H9 (cell line): Measurements from ENCODE around the gene PROC. TPM values are rescaled to one million over a fixed set of nuclear protein-coding genes. Genes with fewer than 3 reads are reported as not detected.
A peak's percentile ranks its signal among the peaks of the same experiment; 100 is the strongest.

ENCODE experiments used
- DNase-seq: peaks from one replicate; pipeline ENCODE4 v3.0.0-alpha.2; 2017
- H2AFZ ChIP-seq: one replicate; pipeline ENCODE4 v1.6.1; 2013; ENCODE audit warnings: mild to moderate bottlenecking, low read length, control low read depth, moderate library complexity
- H2AK5ac ChIP-seq: 2 replicates; pipeline ENCODE4 v1.6.1; 2013; ENCODE audit warnings: low read length, control low read depth, mixed read lengths; ENCODE audit not compliant: insufficient read length
- H2BK120ac ChIP-seq: one replicate; pipeline ENCODE4 v1.6.1; 2013; ENCODE audit warnings: low read depth, mild to moderate bottlenecking, low read length, control low read depth, inconsistent platforms; ENCODE audit not compliant: poor library complexity, severe bottlenecking
- H2BK12ac ChIP-seq: 2 replicates; pipeline ENCODE4 v1.6.1; 2013; ENCODE audit warnings: low read length, control low read depth, mixed read lengths, low read depth; ENCODE audit not compliant: insufficient read length
- H2BK15ac ChIP-seq: 2 replicates; pipeline ENCODE4 v1.6.1; 2013; ENCODE audit warnings: low read depth, low read length, control low read depth
- H2BK20ac ChIP-seq: one replicate; pipeline ENCODE4 v1.6.1; 2013; ENCODE audit warnings: low read depth, mild to moderate bottlenecking, low read length, control low read depth, inconsistent platforms; ENCODE audit not compliant: poor library complexity, severe bottlenecking
- H2BK5ac ChIP-seq: 2 replicates; pipeline ENCODE4 v1.6.1; 2013; ENCODE audit warnings: low read length, control low read depth, mixed read lengths; ENCODE audit not compliant: insufficient read length
- H3K14ac ChIP-seq: 2 replicates; pipeline ENCODE4 v1.6.1; 2013; ENCODE audit warnings: low read length, control low read depth; ENCODE audit not compliant: insufficient read depth
- H3K18ac ChIP-seq: 2 replicates; pipeline ENCODE4 v1.6.1; 2013; ENCODE audit warnings: low read depth, mild to moderate bottlenecking, mixed read lengths, low read length, control low read depth; ENCODE audit not compliant: insufficient read length
- H3K23ac ChIP-seq: 2 replicates; pipeline ENCODE4 v1.6.1; 2013; ENCODE audit warnings: low read length, control low read depth, mixed read lengths, low read depth; ENCODE audit not compliant: insufficient read length
- H3K23me2 ChIP-seq: 2 replicates; pipeline ENCODE4 v1.6.1; 2013; ENCODE audit warnings: low read depth, mild to moderate bottlenecking, mixed read lengths, low read length, control low read depth; ENCODE audit not compliant: insufficient read length, poor library complexity, severe bottlenecking
- H3K27ac ChIP-seq: 2 replicates; pipeline ENCODE4 v1.5.1; 2013; ENCODE audit warnings: low read length, control low read depth, mixed read lengths, low read depth; ENCODE audit not compliant: insufficient read length
- H3K27me3 ChIP-seq: 2 replicates; pipeline ENCODE4 v1.6.1; 2013; ENCODE audit warnings: low read length, control low read depth, inconsistent platforms; ENCODE audit not compliant: insufficient read depth
- H3K4ac ChIP-seq: 2 replicates; pipeline ENCODE4 v1.6.1; 2013; ENCODE audit warnings: low read depth, mild to moderate bottlenecking, control low read depth, inconsistent platforms, low read length, moderate library complexity
- H3K4me1 ChIP-seq: 2 replicates; pipeline ENCODE4 v1.6.1; 2013; ENCODE audit warnings: low read length, control low read depth, inconsistent platforms; ENCODE audit not compliant: insufficient read depth
- H3K4me2 ChIP-seq: 2 replicates; pipeline ENCODE4 v1.6.1; 2013; ENCODE audit warnings: low read length, control low read depth, mixed read lengths; ENCODE audit not compliant: insufficient read length, insufficient read depth
- H3K56ac ChIP-seq: 2 replicates; pipeline ENCODE4 v1.6.1; 2013; ENCODE audit warnings: low read depth, mild to moderate bottlenecking, mixed read lengths, low read length, control low read depth; ENCODE audit not compliant: insufficient read length
- H3K79me1 ChIP-seq: 2 replicates; pipeline ENCODE4 v1.6.1; 2013; ENCODE audit warnings: low read depth, mild to moderate bottlenecking, moderate library complexity, low read length, control low read depth, inconsistent platforms; ENCODE audit not compliant: insufficient read depth, poor library complexity, severe bottlenecking
- H3K79me2 ChIP-seq: 2 replicates; pipeline ENCODE4 v1.6.1; 2013; ENCODE audit warnings: low read length, control low read depth, inconsistent platforms; ENCODE audit not compliant: insufficient read depth
- H3K9ac ChIP-seq: 2 replicates; pipeline ENCODE4 v1.6.1; 2013; ENCODE audit warnings: low read length, control low read depth, mixed read lengths; ENCODE audit not compliant: insufficient read length; ENCODE audit errors: extremely low read depth
- H3K9me3 ChIP-seq: one replicate; pipeline ENCODE4 v1.6.1; 2013; ENCODE audit warnings: low read depth, low read length, inconsistent platforms; ENCODE audit not compliant: control insufficient read depth
- H3T11ph ChIP-seq: one replicate; pipeline ENCODE4 v1.6.1; 2013; ENCODE audit warnings: mild to moderate bottlenecking, low read length, control low read depth, inconsistent platforms
- H4K20me1 ChIP-seq: one replicate; pipeline ENCODE4 v1.6.1; 2013; ENCODE audit not compliant: control insufficient read depth, insufficient read length, insufficient read depth
- H4K5ac ChIP-seq: 2 replicates; pipeline ENCODE4 v1.6.1; 2013; ENCODE audit warnings: low read depth, mild to moderate bottlenecking, mixed read lengths, low read length, control low read depth; ENCODE audit not compliant: insufficient read length
- H4K8ac ChIP-seq: replicated peaks from 2 replicates; pipeline ENCODE4 v1.6.1; 2013; ENCODE audit warnings: low read length, control low read depth, mixed read lengths, low read depth; ENCODE audit not compliant: insufficient read length
- H4K91ac ChIP-seq: 2 replicates; pipeline ENCODE4 v1.6.1; 2013; ENCODE audit warnings: low read depth, mild to moderate bottlenecking, moderate library complexity, mixed read lengths, low read length, control low read depth; ENCODE audit not compliant: insufficient read length
- H3K27ac Mint-ChIP-seq, 3 experiments: 2 replicates in 2 of 3; 3 replicates in 1 of 3; pipeline ENCODE4 v1.8.0; 2020 to 2021; ENCODE audit warnings: mixed read lengths in 3 of 3, mild to moderate bottlenecking in 1 of 3, moderate library complexity in 1 of 3
- H3K27me3 Mint-ChIP-seq: 2 replicates; pipeline ENCODE4 v1.8.0; 2021; ENCODE audit warnings: low read depth, mild to moderate bottlenecking, moderate library complexity, mixed read lengths
- H3K36me3 Mint-ChIP-seq, 3 experiments: 2 replicates in 2 of 3; 3 replicates in 1 of 3; pipeline ENCODE4 v1.8.0; 2020 to 2021; ENCODE audit warnings: low read depth in 3 of 3, mixed read lengths in 3 of 3; ENCODE audit not compliant: insufficient read depth in 1 of 3
- H3K4me1 Mint-ChIP-seq, 2 experiments: 2 replicates each; pipeline ENCODE4 v1.8.0; 2020; ENCODE audit warnings: mixed read lengths in 2 of 2
- H3K4me3 Mint-ChIP-seq, 2 experiments: 2 replicates in 1 of 2; 3 replicates in 1 of 2; pipeline ENCODE4 v1.8.0; 2020 to 2021; ENCODE audit warnings: mild to moderate bottlenecking in 2 of 2, mixed read lengths in 2 of 2, moderate library complexity in 1 of 2
- H3K9me3 Mint-ChIP-seq, 2 experiments: 2 replicates in 1 of 2; 3 replicates in 1 of 2; pipeline ENCODE4 v1.8.0; 2020; ENCODE audit warnings: mild to moderate bottlenecking in 2 of 2, mixed read lengths in 2 of 2, moderate library complexity in 1 of 2
- WGBS: extraction: QIAGEN DNeasy Blood & Tissue Kit; methylation state at CpG from one replicate; pipeline ENCODE4 v1.1.7; 2013; ENCODE audit warnings: missing lambda C conversion rate, low lambda C conversion rate, mixed read lengths; ENCODE audit not compliant: insufficient read length; ENCODE audit errors: extremely low coverage; 5-methylcytosine and 5-hydroxymethylcytosine counted together
- total RNA-seq: library from RNA; stranded (reverse); gene quantifications from 2 replicates; pipeline ENCODE4 v1.2.1, GENCODE V29; 2021
- TF ChIP-seq, protein P1 (sequence below): fragments of 200-600 bp; sonication (generic); conservative IDR thresholded peaks from 3 replicates; pipeline ENCODE4 v1.8.0; 2021; ENCODE audit warnings: antibody characterized with exemption, mild to moderate bottlenecking

The PROC gene
- total RNA-seq, 1 experiment from 2014 or later: 0.61 TPM

- H3K4ac ChIP-seq: no peak overlapping the region
- peak overlapping the region; percentile 68 for H3K4me2 ChIP-seq
- TF ChIP-seq, protein P1, sequence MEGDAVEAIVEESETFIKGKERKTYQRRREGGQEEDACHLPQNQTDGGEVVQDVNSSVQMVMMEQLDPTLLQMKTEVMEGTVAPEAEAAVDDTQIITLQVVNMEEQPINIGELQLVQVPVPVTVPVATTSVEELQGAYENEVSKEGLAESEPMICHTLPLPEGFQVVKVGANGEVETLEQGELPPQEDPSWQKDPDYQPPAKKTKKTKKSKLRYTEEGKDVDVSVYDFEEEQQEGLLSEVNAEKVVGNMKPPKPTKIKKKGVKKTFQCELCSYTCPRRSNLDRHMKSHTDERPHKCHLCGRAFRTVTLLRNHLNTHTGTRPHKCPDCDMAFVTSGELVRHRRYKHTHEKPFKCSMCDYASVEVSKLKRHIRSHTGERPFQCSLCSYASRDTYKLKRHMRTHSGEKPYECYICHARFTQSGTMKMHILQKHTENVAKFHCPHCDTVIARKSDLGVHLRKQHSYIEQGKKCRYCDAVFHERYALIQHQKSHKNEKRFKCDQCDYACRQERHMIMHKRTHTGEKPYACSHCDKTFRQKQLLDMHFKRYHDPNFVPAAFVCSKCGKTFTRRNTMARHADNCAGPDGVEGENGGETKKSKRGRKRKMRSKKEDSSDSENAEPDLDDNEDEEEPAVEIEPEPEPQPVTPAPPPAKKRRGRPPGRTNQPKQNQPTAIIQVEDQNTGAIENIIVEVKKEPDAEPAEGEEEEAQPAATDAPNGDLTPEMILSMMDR: no peak
- WGBS: no CpG with 5 or more reads among the region's 13 CpGs
- H3T11ph ChIP-seq: no peak overlapping the region
- H2AFZ ChIP-seq: no peak overlapping the region
- H2BK15ac ChIP-seq: no peak overlapping the region
- peak overlapping the region; percentile 3 for H3K27ac ChIP-seq
- no peak overlapping the region for H3K18ac ChIP-seq
- Mint-ChIP-seq H3K27ac (peak overlapping the region in 2 of 3 experiments; percentile 14 to 90; a peak in 4 of 7 replicates), H3K4me3 (peak overlapping the region; percentile 46 to 59), H3K27me3 (no peaks in the 10 kb centered on the region), H3K36me3 (no peaks in the 10 kb centered on the region), H3K9me3 (no peaks in the 10 kb centered on the region), H3K4me1 (peaks cover 37 to 38% of the 10 kb centered on the region in 2 experiments)
- H3K79me2 ChIP-seq: no peaks in the 10 kb centered on the region
- peak; percentile 55 for DNase-seq
- no peak overlapping the region for H3K56ac ChIP-seq
- H3K4me1 ChIP-seq: peaks cover 7% of the 10 kb centered on the region; the same call in 1 of the 2 replicates
- no peak overlapping the region for H2BK120ac ChIP-seq
- H3K23me2 ChIP-seq: peaks cover 2% of the 10 kb centered on the region
- no peak overlapping the region for H2BK20ac ChIP-seq
- no peak overlapping the region for H2AK5ac ChIP-seq
- no peaks in the 10 kb centered on the region for H3K9me3 ChIP-seq
- no peak overlapping the region for H3K14ac ChIP-seq
- no peak overlapping the region for H2BK12ac ChIP-seq
- no peak overlapping the region for H4K5ac ChIP-seq
- no peak overlapping the region for H4K91ac ChIP-seq
- no peak overlapping the region for H2BK5ac ChIP-seq
- no peak overlapping the region for H4K8ac ChIP-seq
- H3K79me1 ChIP-seq: no peaks in the 10 kb centered on the region
- H3K27me3 ChIP-seq: no peaks in the 10 kb centered on the region
- no peak overlapping the region for H3K23ac ChIP-seq
- no peaks in the 10 kb centered on the region for H4K20me1 ChIP-seq
- H3K9ac ChIP-seq: no peak overlapping the region
Measured at GRCh38 chr2:127455566-127456493, 37.6 kb downstream of the PROC start.
